ENCODE results near the gene SBSN. TPM values are rescaled to one million over a fixed set of nuclear protein-coding genes. Genes with fewer than 3 reads are reported as not detected.

SBSN gene
- total RNA-seq, 1 donor from 2014 or later = 0.24 TPM

DNA sequence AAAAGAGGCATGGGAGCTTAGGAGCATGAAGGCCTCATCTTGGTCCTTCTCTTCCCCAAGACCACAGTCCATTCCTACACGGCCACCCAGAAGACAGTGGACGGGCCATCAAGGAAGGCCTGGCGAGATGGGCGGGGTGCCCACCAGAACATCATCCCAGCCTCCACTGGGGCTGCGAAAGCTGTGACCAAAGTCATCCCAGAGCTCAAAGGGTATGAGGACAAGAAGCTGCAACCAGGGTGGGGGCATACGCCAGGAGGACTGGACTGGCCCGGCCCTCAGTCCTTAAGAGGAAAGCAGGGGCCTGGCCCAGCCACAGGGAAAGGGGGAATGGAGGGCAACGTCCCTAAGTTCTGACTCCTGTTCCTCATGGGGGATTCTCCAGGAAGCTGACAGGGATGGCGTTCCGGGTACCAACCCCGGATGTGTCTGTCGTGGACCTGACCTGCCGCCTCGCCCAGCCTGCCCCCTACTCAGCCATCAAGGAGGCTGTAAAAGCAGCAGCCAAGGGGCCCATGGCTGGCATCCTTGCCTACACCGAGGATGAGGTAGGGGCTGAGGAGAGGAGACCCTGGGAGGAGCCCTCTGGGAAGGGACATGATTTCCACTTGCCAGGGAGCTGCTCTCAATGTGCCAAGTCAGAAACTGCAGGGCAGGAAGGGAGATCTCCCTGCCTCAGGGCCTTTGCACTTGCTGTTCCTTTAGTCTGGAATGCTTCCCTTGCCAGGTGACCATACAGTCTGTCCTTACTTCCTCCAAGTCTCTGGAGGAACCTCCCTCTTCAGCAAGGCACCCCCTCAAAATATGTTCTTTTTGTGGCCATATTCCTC is 15.4 kb upstream of the SBSN start:
- no peak for DNase-seq (ENCODE audit: low spot score, unreplicated experiment)
- Mint-ChIP-seq H3K4me3 (ENCODE audit: low read depth) (peak overlapping the region; percentile 96), H3K4me1 (ENCODE audit: low read depth) (peaks cover 14% of the 10 kb centered on the region), H3K27ac (no peak overlapping the region), H3K27me3 (no peaks in the 10 kb centered on the region), H3K9me3 (ENCODE audit: low read depth) (no peaks in the 10 kb centered on the region), H3K36me3 (ENCODE audit: insufficient read depth) (peaks cover 2% of the 10 kb centered on the region)
- TF ChIP-seq CTCF (IDR thresholded peaks at IDR 0.05; ENCODE audit: unreplicated experiment) = no peak

DNA sequence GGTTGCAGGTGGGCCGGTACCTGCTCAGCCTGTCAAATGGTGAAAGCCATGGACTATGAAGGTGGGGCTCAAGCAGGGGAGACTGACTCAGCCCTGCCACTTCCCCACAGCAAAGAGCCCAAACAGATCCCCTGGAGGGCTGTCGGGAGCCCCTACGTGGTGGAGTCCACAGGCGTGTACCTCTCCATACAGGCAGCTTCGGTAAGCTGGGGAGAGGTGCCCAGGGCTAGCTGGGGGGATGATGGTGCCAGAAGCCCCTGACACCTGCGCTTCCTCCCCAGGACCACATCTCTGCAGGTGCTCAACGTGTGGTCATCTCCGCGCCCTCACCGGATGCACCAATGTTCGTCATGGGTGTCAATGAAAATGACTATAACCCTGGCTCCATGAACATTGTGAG is 14.1 kb upstream of the SBSN start:
- H3K4me1 Mint-ChIP-seq (ENCODE audit: low read depth) = peaks cover 14% of the 10 kb centered on the region

DNA sequence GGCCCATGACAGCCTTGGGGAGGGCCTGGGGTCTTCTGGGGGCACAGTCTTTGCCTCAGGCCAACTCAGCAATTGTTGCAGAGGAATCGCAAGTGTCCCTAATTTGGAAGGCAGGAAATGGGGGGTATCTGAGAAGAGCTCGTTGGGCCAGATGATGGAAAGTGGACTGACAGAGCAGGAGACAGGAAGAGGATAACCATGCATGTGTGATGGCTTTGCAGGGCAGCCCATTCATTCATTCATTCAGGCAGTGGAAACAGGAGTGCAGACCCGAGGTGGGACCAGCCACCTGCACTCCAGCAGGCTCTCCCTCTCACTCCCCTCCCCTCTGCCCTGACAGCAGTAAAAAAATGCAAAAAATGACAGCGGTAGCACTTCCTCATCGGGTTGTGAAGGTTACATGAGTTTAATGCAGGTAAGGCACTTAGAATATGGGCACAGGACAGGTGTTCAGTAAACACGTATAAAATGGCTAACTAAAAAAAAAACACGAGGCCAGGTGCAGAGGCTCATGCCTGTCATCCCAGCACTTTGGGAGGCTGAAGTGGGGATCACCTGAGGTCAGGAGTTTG is 12.3 kb upstream of the SBSN start:
- peaks cover 2% of the 10 kb centered on the region for H3K36me3 Mint-ChIP-seq (ENCODE audit: insufficient read depth)
- no peaks in the 10 kb centered on the region for H3K9me3 Mint-ChIP-seq (ENCODE audit: low read depth)
- DNase-seq (ENCODE audit: low spot score, unreplicated experiment) = no peak
- H3K4me1 Mint-ChIP-seq (ENCODE audit: low read depth) = peaks cover 7% of the 10 kb centered on the region
- no peak for TF ChIP-seq CTCF (IDR thresholded peaks at IDR 0.05; ENCODE audit: unreplicated experiment)
- no peak overlapping the region for H3K27ac Mint-ChIP-seq
- H3K4me3 Mint-ChIP-seq (ENCODE audit: low read depth) = no peak overlapping the region
- no peaks in the 10 kb centered on the region for H3K27me3 Mint-ChIP-seq

More for the DNA sequence above, 14.1 kb upstream of the SBSN start:
- no peak for DNase-seq (ENCODE audit: low spot score, unreplicated experiment)
- H3K27ac Mint-ChIP-seq = no peak overlapping the region
- H3K4me3 Mint-ChIP-seq (ENCODE audit: low read depth) = no peak overlapping the region
- no peaks in the 10 kb centered on the region for H3K27me3 Mint-ChIP-seq
- H3K36me3 Mint-ChIP-seq (ENCODE audit: insufficient read depth) = peaks cover 2% of the 10 kb centered on the region
- TF ChIP-seq CTCF (IDR thresholded peaks at IDR 0.05; ENCODE audit: unreplicated experiment) = no peak
- no peaks in the 10 kb centered on the region for H3K9me3 Mint-ChIP-seq (ENCODE audit: low read depth)

DNA sequence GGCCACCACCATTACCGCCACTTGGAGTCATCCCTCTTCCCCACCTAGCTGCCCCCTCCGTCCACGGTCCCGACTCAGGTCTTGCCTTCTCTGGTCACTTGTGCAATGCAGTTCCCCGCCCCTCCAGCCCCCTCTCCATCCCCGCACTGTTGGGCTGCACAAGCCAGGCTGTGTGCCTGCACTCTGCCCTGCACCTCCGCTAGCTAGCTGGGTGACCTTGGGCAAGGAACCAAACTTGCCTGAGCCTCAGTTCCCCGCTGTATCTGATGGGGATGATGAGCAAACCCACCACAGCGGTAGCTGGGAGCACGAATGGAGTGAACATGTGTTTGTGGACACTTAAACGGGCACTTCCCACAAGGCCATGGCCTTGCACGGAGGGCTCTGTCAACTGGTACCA is 11.7 kb upstream of the SBSN start:
- Mint-ChIP-seq H3K9me3 (ENCODE audit: low read depth) (no peaks in the 10 kb centered on the region), H3K4me3 (ENCODE audit: low read depth) (no peak overlapping the region), H3K27me3 (no peaks in the 10 kb centered on the region), H3K27ac (no peak overlapping the region), H3K36me3 (ENCODE audit: insufficient read depth) (peaks cover 2% of the 10 kb centered on the region), H3K4me1 (ENCODE audit: low read depth) (peaks cover 7% of the 10 kb centered on the region)
- DNase-seq (ENCODE audit: low spot score, unreplicated experiment) = no peak
- no peak for TF ChIP-seq CTCF (IDR thresholded peaks at IDR 0.05; ENCODE audit: unreplicated experiment)

DNA sequence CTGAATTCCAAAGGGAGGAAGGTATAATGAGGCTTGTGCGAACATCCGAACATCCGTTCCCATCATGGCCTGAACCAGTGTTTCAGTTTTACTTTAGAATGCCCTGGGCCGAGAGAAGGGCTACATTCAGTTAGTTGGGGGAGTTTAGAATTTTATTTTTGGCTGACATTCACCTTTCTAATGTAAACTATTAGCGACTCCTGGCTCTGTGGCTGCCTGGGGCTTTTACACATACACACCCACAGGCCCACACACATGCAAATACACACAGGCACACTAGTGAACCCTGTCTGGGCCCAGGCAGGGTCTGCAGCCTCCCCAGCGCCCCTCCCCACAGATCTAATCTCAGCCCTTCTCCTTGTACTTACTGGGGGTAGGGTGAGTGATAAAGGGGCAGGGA is 11.2 kb upstream of the SBSN start:
- no peak for DNase-seq (ENCODE audit: low spot score, unreplicated experiment)
- peaks cover 1% of the 10 kb centered on the region for H3K4me1 Mint-ChIP-seq (ENCODE audit: low read depth)
- H3K36me3 Mint-ChIP-seq (ENCODE audit: insufficient read depth) = peaks cover 2% of the 10 kb centered on the region
- no peaks in the 10 kb centered on the region for H3K27me3 Mint-ChIP-seq
- H3K4me3 Mint-ChIP-seq (ENCODE audit: low read depth) = no peak overlapping the region
- no peak overlapping the region for H3K27ac Mint-ChIP-seq
- TF ChIP-seq CTCF (IDR thresholded peaks at IDR 0.05; ENCODE audit: unreplicated experiment) = no peak
- no peaks in the 10 kb centered on the region for H3K9me3 Mint-ChIP-seq (ENCODE audit: low read depth)

Data from progenitor cell of endocrine pancreas (in vitro differentiated cells).